Measurements from ENCODE around the gene FXN. TPM values are rescaled to one million over a fixed set of nuclear protein-coding genes. Genes with fewer than 3 reads are reported as not detected.
"Not testable (repeated sequence)": the region's sequence is repeated elsewhere in the genome, so short reads cannot be mapped to it uniquely, and the experiment has no call there.

FXN gene
- total and polyA plus RNA-seq, 12 donors, result 10.3 to 38.7 (median 22.0) TPM

GRCh38 chr9:69046723-69047122, 11.2 kb downstream of the FXN start:
- no peaks in the 10 kb centered on the region for H3K9me3 ChIP-seq (replicated peaks in 1 of 3)
- H3K4me3 ChIP-seq, result no peak overlapping the region
- no peak for DNase-seq
- intact Hi-C loops (cut with DNase I), result no loop called here
- peaks cover 0 to 23% of the 10 kb centered on the region in 2 donors for H3K36me3 ChIP-seq (replicated peaks in 1 of 2)
- H3K27me3 ChIP-seq, result no peaks in the 10 kb centered on the region
- no peak overlapping the region for H3K27ac ChIP-seq
- peaks cover 17 to 25% of the 10 kb centered on the region in 2 donors for H3K4me1 ChIP-seq (replicated peaks in 1 of 2)
- no peak for TF ChIP-seq POLR2A (IDR thresholded peaks at IDR 0.05)
- TF ChIP-seq CTCF (IDR thresholded peaks at IDR 0.05), result no peak
- 60 to 73% (median 64%) methylated on average over 4 of the region's 4 CpGs for WGBS, 4 donors

- Histone ChIP-seq H3K27me3 (no peaks in the 10 kb centered on the region), H3K4me1 (replicated peaks in 1 of 2) (peaks cover 17 to 19% of the 10 kb centered on the region in 2 donors), H3K4me3 (no peak overlapping the region), H3K27ac (no peak overlapping the region), H3K9me3 (replicated peaks in 1 of 3) (no peaks in the 10 kb centered on the region), H3K36me3 (replicated peaks in 1 of 2) (peaks cover 0 to 23% of the 10 kb centered on the region in 2 donors)
- intact Hi-C loops (cut with DNase I), result no loop called here
- WGBS, 4 donors, result 56 to 61% (median 56%) methylated on average over 2 to 4 of the region's 4 CpGs
- TF ChIP-seq POLR2A (IDR thresholded peaks at IDR 0.05) (no peak), CTCF (IDR thresholded peaks at IDR 0.05) (no peak)
- no peak for DNase-seq
Observed at GRCh38 chr9:69047371-69047770, 11.8 kb downstream of the FXN start.

- H3K36me3 ChIP-seq (replicated peaks in 1 of 2), result peaks cover 0 to 23% of the 10 kb centered on the region in 2 donors
- TF ChIP-seq CTCF (IDR thresholded peaks at IDR 0.05), result no peak
- TF ChIP-seq POLR2A (IDR thresholded peaks at IDR 0.05), result no peak
- 86 to 93% (median 89%) methylated on average over 6 of the region's 6 CpGs for WGBS, 4 donors
- no peaks in the 10 kb centered on the region for H3K27me3 ChIP-seq
- H3K27ac ChIP-seq, result no peak overlapping the region
- peaks cover 15 to 16% of the 10 kb centered on the region in 2 donors for H3K4me1 ChIP-seq (replicated peaks in 1 of 2)
- no peak overlapping the region for H3K4me3 ChIP-seq
- DNase-seq, result no peak
- intact Hi-C loops (cut with DNase I), result no loop called here
- H3K9me3 ChIP-seq (replicated peaks in 1 of 3), result no peaks in the 10 kb centered on the region
Observed at GRCh38 chr9:69049094-69049493, 13.5 kb downstream of the FXN start.

DNA sequence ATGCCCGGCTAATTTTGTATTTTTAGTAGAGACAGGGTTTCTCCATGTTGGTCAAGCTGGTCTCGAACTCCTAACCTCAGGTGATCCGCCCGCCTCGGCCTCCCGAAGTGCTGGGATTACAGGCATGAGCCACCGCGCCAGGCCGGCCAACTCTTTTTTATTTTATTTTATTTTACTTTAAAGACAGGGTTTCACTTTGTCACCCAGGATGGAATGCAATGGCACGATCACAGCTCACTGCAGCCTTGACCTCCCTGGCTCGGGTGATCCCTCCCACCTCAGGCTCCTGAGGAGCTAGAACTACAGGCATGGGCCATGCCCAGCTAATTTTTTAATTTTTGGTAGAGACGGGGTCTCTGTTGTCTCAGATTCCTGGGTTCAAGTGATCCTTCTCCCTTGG, 15.4 kb downstream of the FXN start:
- not testable (repeated sequence) for H3K27me3 ChIP-seq; H3K4me3 ChIP-seq; H3K4me1 ChIP-seq (replicated peaks in 1 of 2); H3K9me3 ChIP-seq (replicated peaks in 1 of 3)
- Histone ChIP-seq H3K36me3 (replicated peaks in 1 of 2) (peaks cover 0 to 23% of the 10 kb centered on the region in 2 donors), H3K27ac (peak overlapping the region in 2 of 5 donors; percentile 34 to 47)
- DNase-seq, result peak in 6 of 7 donors; percentile 41 to 82 (median 72)
- intact Hi-C loops (cut with DNase I), result loop anchor here in 1 of 2 donors (5.0 kb wide), 1 partner anchor 141 kb away; no protein-coding TSS in a partner anchor
- 43 to 58% (median 55%) methylated on average over 12 of the region's 12 CpGs for WGBS, 4 donors

DNA sequence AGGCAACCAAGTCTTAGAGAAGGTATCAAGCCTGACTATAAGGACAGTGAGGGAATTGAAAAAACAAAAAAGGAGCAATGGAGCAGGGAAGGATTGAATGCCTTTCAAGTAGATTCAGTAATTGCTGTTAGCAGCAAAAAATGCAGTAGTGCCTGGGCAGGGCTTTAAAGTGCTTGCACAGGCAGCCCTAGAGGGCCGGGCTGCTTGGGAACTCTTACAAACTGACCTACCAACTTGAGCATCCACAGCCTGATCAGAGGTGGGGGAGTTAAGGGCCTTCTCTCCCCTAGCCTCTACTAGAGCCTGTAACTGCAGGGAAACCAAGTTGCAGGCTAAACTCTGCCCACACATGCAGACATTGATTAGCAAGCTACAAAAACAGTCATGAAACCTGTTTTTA, 19.4 kb downstream of the FXN start:
- no peak for DNase-seq
- H3K27me3 ChIP-seq, result no peaks in the 10 kb centered on the region
- WGBS, 4 donors, result 75 to 88% (median 80%) methylated on average over 1 of the region's 1 CpG
- TF ChIP-seq CTCF (IDR thresholded peaks at IDR 0.05), result no peak
- no peak for TF ChIP-seq POLR2A (IDR thresholded peaks at IDR 0.05)
- H3K27ac ChIP-seq, result no peak overlapping the region
- no peaks in the 10 kb centered on the region for H3K9me3 ChIP-seq (replicated peaks in 1 of 3)
- H3K4me3 ChIP-seq, result no peak overlapping the region
- intact Hi-C loops (cut with DNase I), result loop anchor here in 1 of 2 donors (5.0 kb wide), 1 partner anchor 137 kb away; no protein-coding TSS in a partner anchor
- peaks cover 4 to 6% of the 10 kb centered on the region in 2 donors for H3K4me1 ChIP-seq (replicated peaks in 1 of 2)
- H3K36me3 ChIP-seq (replicated peaks in 1 of 2), result peaks cover 0 to under 1% of the 10 kb centered on the region in 2 donors
